Measurements from ENCODE around the gene NR4A3.

GRCh38 chr9:99835142-99835541, 13.5 kb downstream of the NR4A3 start:
- TF ChIP-seq CTCF (conservative IDR thresholded peaks at IDR 0.05; ENCODE audit: low read length) = no peak
- TF ChIP-seq EZH2phosphoT487 (IDR thresholded peaks at IDR 0.05; ENCODE audit: borderline replicate concordance) = no peak

All from Loucy (cell line).